Measurements from ENCODE around the gene CIC.

CIC gene

GRCh38 chr19:42281827-42282762, 13.0 kb downstream of the CIC start:
- no peak overlapping the region for H3K27ac ChIP-seq (ENCODE audit: low read length)
- no peak overlapping the region for H3K4me3 ChIP-seq (ENCODE audit: low read length)
- no peaks in the 10 kb centered on the region for H3K27me3 ChIP-seq (replicated peaks; ENCODE audit: insufficient read depth, low read length)
- no peak for DNase-seq
- H3K4me1 ChIP-seq (ENCODE audit: low read length): peaks cover 21% of the 10 kb centered on the region
- no peak overlapping the region for H3K4me2 ChIP-seq (ENCODE audit: low read depth, low read length)
- peaks cover 19% of the 10 kb centered on the region for H3K79me2 ChIP-seq (ENCODE audit: low read length)
- TF ChIP-seq CTCF (IDR thresholded peaks at IDR 0.05; ENCODE audit: low read length): no peak
- no peak for TF ChIP-seq EZH2 (optimal IDR thresholded peaks at IDR 0.05; ENCODE audit: low read depth, low read length)
- TF ChIP-seq EZH2phosphoT487 (IDR thresholded peaks at IDR 0.05; ENCODE audit: low read length): no peak
- H3K9me2 ChIP-seq (replicated peaks; ENCODE audit: insufficient read depth, low read length): no peaks in the 10 kb centered on the region
- peaks cover 9% of the 10 kb centered on the region; the same call in 1 of the 2 replicates for H3F3A ChIP-seq (ENCODE audit: insufficient read depth, low read length)
- no peaks in the 10 kb centered on the region for H3K9me3 ChIP-seq (replicated peaks; ENCODE audit: insufficient read depth, low read length)
- H2AFZ ChIP-seq (ENCODE audit: low read length): no peak overlapping the region
- no peaks in the 10 kb centered on the region for H4K20me1 ChIP-seq (ENCODE audit: insufficient read depth, low read length)
- no peaks in the 10 kb centered on the region for H3K36me3 ChIP-seq (replicated peaks; ENCODE audit: insufficient read depth, low read length)
- no peak overlapping the region for H3K9ac ChIP-seq (ENCODE audit: low read length)

- no peaks in the 10 kb centered on the region for H3K9me2 ChIP-seq (replicated peaks; ENCODE audit: insufficient read depth, low read length)
- no peak for DNase-seq
- H3K4me3 ChIP-seq (ENCODE audit: low read length): peak overlapping the region; percentile 77
- H3K9ac ChIP-seq (ENCODE audit: low read length): peak overlapping the region; percentile 66; the same call in 1 of the 2 replicates
- H3K79me2 ChIP-seq (ENCODE audit: low read length): peaks cover 19% of the 10 kb centered on the region
- H4K20me1 ChIP-seq (ENCODE audit: insufficient read depth, low read length): no peaks in the 10 kb centered on the region
- H3K4me1 ChIP-seq (ENCODE audit: low read length): peaks cover 21% of the 10 kb centered on the region
- H3K4me2 ChIP-seq (ENCODE audit: low read depth, low read length): peak overlapping the region; percentile 87
- no peaks in the 10 kb centered on the region for H3K36me3 ChIP-seq (replicated peaks; ENCODE audit: insufficient read depth, low read length)
- H3K9me3 ChIP-seq (replicated peaks; ENCODE audit: insufficient read depth, low read length): no peaks in the 10 kb centered on the region
- H3F3A ChIP-seq (ENCODE audit: insufficient read depth, low read length): peaks cover 9% of the 10 kb centered on the region; the same call in 1 of the 2 replicates
- no peak for TF ChIP-seq EZH2phosphoT487 (IDR thresholded peaks at IDR 0.05; ENCODE audit: low read length)
- H3K27ac ChIP-seq (ENCODE audit: low read length): no peak overlapping the region
- H2AFZ ChIP-seq (ENCODE audit: low read length): no peak overlapping the region; the same call in 1 of the 2 replicates
- no peaks in the 10 kb centered on the region for H3K27me3 ChIP-seq (replicated peaks; ENCODE audit: insufficient read depth, low read length)
These were observed 13.8 kb downstream of the CIC start for GRCh38 chr19:42282819-42283187.

DNA sequence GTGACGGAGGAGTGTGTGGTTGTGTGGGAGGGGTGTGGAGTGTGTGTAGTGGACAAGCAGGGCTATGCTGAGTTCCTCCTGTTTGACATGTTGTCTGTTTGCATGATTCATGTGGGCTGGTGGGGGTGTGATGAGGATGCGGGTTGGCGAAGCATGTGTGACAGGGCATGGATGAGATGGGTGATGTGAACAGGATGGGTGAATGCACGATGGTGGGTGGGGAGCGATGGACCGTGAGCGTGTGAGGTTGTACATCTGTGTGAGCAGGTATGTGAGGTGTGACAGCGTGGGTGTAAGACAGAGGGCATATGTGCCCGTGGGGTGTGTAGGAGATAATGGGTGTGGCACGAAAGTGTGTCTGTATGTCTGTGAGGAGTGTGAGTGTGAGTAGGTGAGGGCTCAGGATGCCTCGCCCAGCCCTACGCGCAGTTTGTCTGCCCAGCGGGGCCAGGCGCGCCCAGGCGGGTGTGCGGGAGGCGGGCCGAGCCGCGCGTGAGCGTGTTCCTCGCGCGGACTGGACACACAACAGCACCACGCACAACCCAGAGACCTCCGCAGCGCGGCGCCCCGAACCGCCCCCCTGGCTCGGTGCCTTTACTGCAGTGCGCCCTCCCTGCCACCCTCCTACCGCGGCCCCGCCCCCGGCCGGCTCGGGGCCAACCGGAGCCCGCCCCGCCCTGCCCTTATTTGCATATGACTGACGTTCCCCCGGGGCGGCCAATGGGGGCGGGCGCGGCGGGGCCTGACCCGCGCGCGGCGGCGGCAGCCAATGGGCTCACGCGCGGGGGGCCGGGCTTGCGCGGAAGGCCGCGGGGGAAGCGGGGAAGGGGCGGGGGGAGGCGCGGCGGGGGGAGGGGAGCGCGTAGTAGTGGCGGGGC, 14.4 kb downstream of the CIC start:
- peak overlapping the region; percentile 40; the same call in 1 of the 2 replicates for H3K27ac ChIP-seq (ENCODE audit: low read length)
- H3K9me2 ChIP-seq (replicated peaks; ENCODE audit: insufficient read depth, low read length): no peaks in the 10 kb centered on the region
- H3F3A ChIP-seq (ENCODE audit: insufficient read depth, low read length): peaks cover 9% of the 10 kb centered on the region; the same call in 1 of the 2 replicates
- no peaks in the 10 kb centered on the region for H3K36me3 ChIP-seq (replicated peaks; ENCODE audit: insufficient read depth, low read length)
- peaks cover 19% of the 10 kb centered on the region for H3K79me2 ChIP-seq (ENCODE audit: low read length)
- peak overlapping the region; percentile 61 for H2AFZ ChIP-seq (ENCODE audit: low read length)
- no peaks in the 10 kb centered on the region for H3K9me3 ChIP-seq (replicated peaks; ENCODE audit: insufficient read depth, low read length)
- peak overlapping the region; percentile 87 for H3K4me2 ChIP-seq (ENCODE audit: low read depth, low read length)
- no peaks in the 10 kb centered on the region for H4K20me1 ChIP-seq (ENCODE audit: insufficient read depth, low read length)
- peak overlapping the region; percentile 66 for H3K9ac ChIP-seq (ENCODE audit: low read length)
- peaks cover 21% of the 10 kb centered on the region for H3K4me1 ChIP-seq (ENCODE audit: low read length)
- DNase-seq: peak; percentile 95
- no peak for TF ChIP-seq CTCF (IDR thresholded peaks at IDR 0.05; ENCODE audit: low read length)
- TF ChIP-seq EZH2phosphoT487 (IDR thresholded peaks at IDR 0.05; ENCODE audit: low read length): no peak
- no peak for TF ChIP-seq EZH2 (optimal IDR thresholded peaks at IDR 0.05; ENCODE audit: low read depth, low read length)
- H3K4me3 ChIP-seq (ENCODE audit: low read length): peak overlapping the region; percentile 77
- no peaks in the 10 kb centered on the region for H3K27me3 ChIP-seq (replicated peaks; ENCODE audit: insufficient read depth, low read length)
